Measurements from ENCODE around the gene BPI.
"Not testable (repeated sequence)": the region's sequence is repeated elsewhere in the genome, so short reads cannot be mapped to it uniquely, and the experiment has no call there.

BPI gene

GRCh38 chr20:38278131-38278530 is 25.8 kb upstream of the BPI start:
- DNase-seq = no peak

DNA sequence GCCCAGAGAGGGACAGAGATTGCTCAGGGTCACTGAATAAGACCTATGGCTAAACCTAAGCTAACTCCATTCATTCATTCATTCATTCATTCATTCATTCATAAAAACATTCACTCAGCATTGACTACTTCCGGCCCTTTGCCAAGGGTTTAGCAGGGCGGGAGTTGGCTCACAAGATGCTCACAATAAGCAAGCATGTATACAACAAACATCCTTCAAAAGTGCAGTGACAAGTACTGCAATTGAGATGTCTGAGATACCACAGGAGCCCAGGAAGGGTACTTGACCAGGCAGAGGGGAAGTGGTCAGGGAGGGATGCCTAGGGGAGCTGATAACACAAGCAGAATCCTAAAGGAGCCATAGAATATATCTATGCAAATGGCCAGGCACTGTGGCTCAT is 25.2 kb upstream of the BPI start:
- no peak for DNase-seq

GRCh38 chr20:38281176-38281915 is 22.6 kb upstream of the BPI start:
- DNase-seq = not testable (repeated sequence)

DNA sequence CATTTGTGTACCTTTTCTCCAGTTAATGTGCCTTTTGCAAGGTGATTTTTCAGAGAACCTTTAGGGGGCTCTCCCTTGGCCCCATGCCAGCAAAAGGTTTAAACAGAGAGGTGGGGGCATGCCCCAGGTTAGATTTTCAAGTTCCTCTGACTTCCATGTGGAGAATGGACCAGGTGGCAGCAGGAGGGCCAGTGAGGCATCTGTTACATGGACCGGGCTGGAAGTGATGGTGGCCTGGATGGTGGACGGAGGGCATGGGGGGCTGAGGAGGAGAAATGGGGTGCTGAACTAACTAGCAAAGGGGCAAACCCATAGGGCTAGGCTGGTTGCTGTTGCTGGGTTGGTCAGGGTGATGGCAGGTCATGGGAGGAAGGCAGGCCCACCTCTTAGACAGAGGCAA is 20.7 kb upstream of the BPI start:
- DNase-seq = no peak

GRCh38 chr20:38284066-38284650 is 19.8 kb upstream of the BPI start:
- not testable (repeated sequence) for DNase-seq

GRCh38 chr20:38284893-38285444 is 19.0 kb upstream of the BPI start:
- no peak for DNase-seq

DNA sequence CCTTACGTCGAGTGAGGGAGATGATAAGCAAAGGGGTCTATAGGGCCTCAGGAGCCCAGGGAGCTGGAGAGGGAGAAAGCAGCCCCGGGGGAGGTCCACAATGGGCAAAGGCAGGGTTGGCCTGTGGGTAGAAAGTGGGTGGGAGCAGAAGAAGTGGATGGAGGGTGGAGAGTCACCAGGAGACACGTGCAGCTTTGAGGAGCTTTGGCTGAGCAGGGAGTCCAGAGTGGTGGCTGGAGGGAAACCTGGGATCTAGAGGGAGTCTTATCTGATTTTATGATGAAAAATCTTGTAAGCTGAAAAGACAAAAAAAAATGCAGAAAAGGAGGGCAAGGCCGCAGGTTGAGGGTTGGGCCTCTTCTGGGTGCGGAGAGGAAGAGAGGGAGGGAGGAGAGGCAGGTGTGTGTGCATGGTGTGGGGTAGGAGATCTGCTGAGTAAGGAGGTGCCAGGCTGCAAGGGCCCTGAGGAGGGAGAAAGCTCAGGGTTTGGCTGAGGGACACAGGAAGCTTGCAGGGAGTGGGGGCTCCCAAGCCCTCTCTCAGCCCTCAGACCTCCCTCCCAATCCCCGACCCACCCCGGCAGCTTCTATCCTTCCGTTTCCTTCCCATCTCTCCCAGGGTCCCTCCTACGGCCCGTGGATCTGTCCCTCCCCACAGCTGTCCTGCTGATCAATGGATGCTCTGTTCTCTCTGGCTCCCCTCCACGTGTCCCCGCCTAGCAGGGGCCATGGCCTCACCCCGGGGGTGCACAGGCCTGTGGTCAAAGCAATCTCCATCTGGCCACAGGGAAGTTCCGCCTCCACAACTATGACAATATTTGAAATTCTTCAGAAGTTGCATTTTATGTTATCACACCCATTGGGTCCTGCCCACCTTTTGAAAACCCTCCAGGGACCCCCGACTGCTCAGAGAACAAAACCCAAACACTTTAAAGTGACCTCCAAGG is 17.1 kb upstream of the BPI start:
- peak in 1 of 2 experiments; percentile 39 for DNase-seq

GRCh38 chr20:38290829-38291814 is 12.8 kb upstream of the BPI start:
- peak; percentile 42 to 62 for DNase-seq

DNA sequence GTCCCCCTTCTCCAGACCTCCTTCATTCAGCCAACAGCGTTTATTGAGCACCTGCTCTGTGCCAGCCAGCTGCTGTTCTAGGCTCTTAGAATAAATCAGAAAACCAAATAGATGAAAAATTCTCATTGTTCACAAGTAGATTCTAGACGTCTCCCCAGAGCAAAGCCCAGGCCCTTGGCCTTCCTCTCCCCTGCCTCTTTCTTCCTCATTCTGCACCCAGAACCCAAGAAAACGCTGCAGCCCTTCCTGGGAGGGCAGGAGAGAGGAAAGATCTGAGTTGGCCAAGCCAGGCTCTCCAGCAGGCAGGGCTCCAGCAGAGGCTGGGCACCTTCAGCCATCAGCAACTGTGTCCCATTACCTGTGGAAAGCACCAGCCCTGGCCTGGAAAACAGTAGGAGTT is 12.0 kb upstream of the BPI start:
- no peak for DNase-seq

GRCh38 chr20:38293491-38294065 is 10.4 kb upstream of the BPI start:
- no peak for DNase-seq

GRCh38 chr20:38294076-38294591 is 9.8 kb upstream of the BPI start:
- DNase-seq = no peak

GRCh38 chr20:38295811-38296210 is 8.1 kb upstream of the BPI start:
- DNase-seq = no peak

GRCh38 chr20:38296433-38296832 is 7.5 kb upstream of the BPI start:
- no peak for DNase-seq

DNA sequence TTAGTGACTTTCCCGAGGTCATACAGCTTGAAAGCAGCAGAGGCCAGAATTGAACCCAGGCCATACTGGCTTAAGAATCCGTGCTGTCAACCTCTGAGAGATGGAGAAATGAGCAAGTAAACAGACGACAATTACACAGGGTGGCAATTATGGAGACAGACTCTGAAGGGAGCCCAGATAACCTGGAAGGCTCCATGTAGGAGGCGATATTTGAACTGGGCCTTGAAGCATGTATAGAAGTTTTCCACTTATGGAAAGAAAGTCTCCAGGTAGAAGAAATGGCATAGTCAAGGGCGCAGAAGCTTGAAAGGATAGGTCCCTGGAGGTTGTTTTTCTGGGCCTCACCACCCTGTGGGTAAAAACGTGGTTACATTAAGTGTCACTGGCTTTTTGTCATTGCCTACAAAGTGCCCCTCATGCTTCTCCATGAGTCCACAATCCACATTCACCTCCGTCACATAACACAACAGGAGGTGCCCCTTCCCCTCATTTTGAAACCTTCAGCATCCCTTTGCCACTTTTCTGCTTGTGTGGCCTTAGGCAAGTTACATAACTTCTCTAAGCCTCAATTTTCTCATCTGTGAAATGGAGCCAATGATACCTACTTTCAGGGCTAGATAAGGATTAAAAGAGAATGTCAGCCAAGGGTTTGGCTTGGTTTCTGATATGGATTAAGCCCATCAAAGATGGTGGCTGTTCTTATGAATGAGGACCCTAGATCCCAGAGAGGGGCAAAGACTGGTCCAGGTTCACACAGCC is 5.9 kb upstream of the BPI start:
- DNase-seq = no peak

GRCh38 chr20:38298768-38299288 is 5.1 kb upstream of the BPI start:
- no peak for DNase-seq

GRCh38 chr20:38299963-38300362 is 4.0 kb upstream of the BPI start:
- no peak for DNase-seq

- no peak for DNase-seq
Measured at GRCh38 chr20:38300438-38300837, 3.5 kb upstream of the BPI start.

DNA sequence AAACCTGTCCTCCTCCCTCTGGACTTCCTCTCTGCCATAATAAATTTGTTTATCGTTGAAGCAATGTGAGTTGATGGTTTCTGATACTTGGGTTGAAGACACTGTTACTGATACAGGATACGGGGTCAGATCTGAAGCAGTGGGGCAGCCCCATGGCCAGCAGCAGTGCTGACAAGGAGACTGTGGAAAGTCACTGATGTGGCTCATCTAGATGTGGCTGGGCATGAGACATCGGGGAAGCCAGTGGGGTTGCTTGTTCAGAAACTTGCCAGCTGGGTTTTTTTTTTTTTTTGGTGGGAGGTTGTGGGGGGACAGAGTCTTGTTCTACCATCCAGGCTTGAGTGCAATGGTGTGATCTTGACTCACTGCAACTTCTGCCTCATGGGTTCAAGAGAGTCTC is 2.6 kb upstream of the BPI start:
- no peak for DNase-seq

- no peak for DNase-seq
Measured at GRCh38 chr20:38302786-38303185, 1.2 kb upstream of the BPI start.

GRCh38 chr20:38304845-38305447 is 990 bp downstream of the BPI start:
- peak in 1 of 2 experiments; percentile 35 for DNase-seq
